OCI-LY1 (cell line): ENCODE measurements around the gene ZFYVE28.

ENCODE experiments used
- CTCF ChIP-seq: fragments of 200-600 bp; sonication (generic), shearing (Covaris generic); IDR thresholded peaks from 2 replicates; pipeline ENCODE4 v1.5.1; 2017; ENCODE audit warnings: mild to moderate bottlenecking, antibody characterized with exemption, low read length, moderate library complexity, mixed read lengths
- EZH2 ChIP-seq: fragments of 200-600 bp; sonication (generic), shearing (Covaris generic); IDR thresholded peaks from 2 replicates; pipeline ENCODE4 v1.8.0; 2017; ENCODE audit warnings: borderline replicate concordance, mixed run types, mild to moderate bottlenecking, antibody characterized with exemption, low read length, moderate library complexity, mixed read lengths

DNA sequence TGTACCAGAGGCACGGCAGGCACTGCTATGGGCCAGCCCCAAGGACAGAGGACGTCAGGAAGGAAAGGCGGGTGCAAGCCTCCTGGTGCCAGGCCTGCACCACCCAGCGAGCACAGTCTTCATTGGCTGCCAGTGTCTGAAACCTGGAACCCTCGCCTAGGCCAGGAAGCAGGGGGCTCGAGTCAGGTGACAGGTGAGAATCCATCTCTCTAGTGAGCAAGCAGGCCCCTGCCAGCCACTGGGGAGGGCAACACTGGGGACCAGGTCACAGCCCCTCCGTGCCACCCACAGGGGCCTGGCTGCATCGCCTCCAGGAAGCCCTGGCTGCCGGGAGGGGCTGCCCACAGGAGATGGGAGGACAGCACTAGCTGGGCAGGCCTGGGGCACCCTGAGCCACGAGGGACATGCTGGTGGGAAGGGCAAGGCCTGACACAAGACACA lies 169.6 kb downstream of the ZFYVE28 start:
- no peak for TF ChIP-seq CTCF
- TF ChIP-seq EZH2 = no peak
